ENCODE measurements around the gene EZR.
A peak's percentile ranks its signal among the peaks of the same experiment; 100 is the strongest.

EZR gene

GRCh38 chr6:158758941-158759479, 60.2 kb downstream of the EZR start:
- DNase-seq (ENCODE audit: low spot score in 2 of 2) (no peak), ATAC-seq (peak; percentile 16)
- no peak overlapping the region for H3K4me3 Mint-ChIP-seq
- H3K4me1 Mint-ChIP-seq, result peaks cover 13% of the 10 kb centered on the region
- H3K36me3 Mint-ChIP-seq, result peaks cover 100% of the 10 kb centered on the region
- peak overlapping the region; percentile 88 for H3K27ac Mint-ChIP-seq
- H3K9me3 Mint-ChIP-seq, result no peaks in the 10 kb centered on the region

GRCh38 chr6:158758451-158758860, 60.7 kb downstream of the EZR start:
- Mint-ChIP-seq H3K4me3 (no peak overlapping the region), H3K4me1 (peaks cover 13% of the 10 kb centered on the region), H3K36me3 (peaks cover 100% of the 10 kb centered on the region), H3K9me3 (no peaks in the 10 kb centered on the region), H3K27ac (peak overlapping the region; percentile 88)
- ATAC-seq, result no peak
- no peak for DNase-seq (ENCODE audit: low spot score in 2 of 2)

GRCh38 chr6:158757753-158758090, 61.4 kb downstream of the EZR start:
- no peak overlapping the region for H3K4me3 Mint-ChIP-seq
- peaks cover 9% of the 10 kb centered on the region for H3K4me1 Mint-ChIP-seq
- ATAC-seq (no peak), DNase-seq (ENCODE audit: low spot score in 2 of 2) (no peak)
- peak overlapping the region; percentile 83 for H3K27ac Mint-ChIP-seq
- H3K36me3 Mint-ChIP-seq, result peaks cover 100% of the 10 kb centered on the region
- no peaks in the 10 kb centered on the region for H3K9me3 Mint-ChIP-seq

GRCh38 chr6:158756977-158757752, 62.0 kb downstream of the EZR start:
- H3K4me1 Mint-ChIP-seq, result peaks cover 6% of the 10 kb centered on the region
- ATAC-seq, result no peak

GRCh38 chr6:158756126-158756525, 63.0 kb downstream of the EZR start:
- Mint-ChIP-seq H3K4me1 (no peaks in the 10 kb centered on the region), H3K4me3 (no peak overlapping the region), H3K27ac (peak overlapping the region; percentile 74), H3K9me3 (no peaks in the 10 kb centered on the region), H3K36me3 (peaks cover 100% of the 10 kb centered on the region)
- DNase-seq (ENCODE audit: low spot score in 2 of 2) (no peak), ATAC-seq (no peak)

More at GRCh38 chr6:158756977-158757752, 62.0 kb downstream of the EZR start:
- DNase-seq (ENCODE audit: low spot score in 2 of 2), result no peak
- Mint-ChIP-seq H3K27ac (peak overlapping the region; percentile 83), H3K4me3 (no peak overlapping the region), H3K9me3 (no peaks in the 10 kb centered on the region), H3K36me3 (peaks cover 100% of the 10 kb centered on the region)

GRCh38 chr6:158755636-158756035, 63.5 kb downstream of the EZR start:
- DNase-seq (ENCODE audit: low spot score in 2 of 2), result no peak
- Mint-ChIP-seq H3K9me3 (no peaks in the 10 kb centered on the region), H3K4me1 (no peaks in the 10 kb centered on the region), H3K4me3 (no peak overlapping the region), H3K27ac (peak overlapping the region; percentile 74), H3K36me3 (peaks cover 100% of the 10 kb centered on the region)
- no peak for ATAC-seq

GRCh38 chr6:158754738-158755137, 64.4 kb downstream of the EZR start:
- Mint-ChIP-seq H3K36me3 (peaks cover 100% of the 10 kb centered on the region), H3K4me1 (no peaks in the 10 kb centered on the region), H3K9me3 (no peaks in the 10 kb centered on the region)

GRCh38 chr6:158753811-158754210, 65.4 kb downstream of the EZR start:
- Mint-ChIP-seq H3K4me1 (no peaks in the 10 kb centered on the region), H3K36me3 (peaks cover 100% of the 10 kb centered on the region), H3K4me3 (no peak overlapping the region), H3K27ac (no peak overlapping the region), H3K9me3 (no peaks in the 10 kb centered on the region)
- ATAC-seq, result no peak
- DNase-seq (ENCODE audit: low spot score in 2 of 2), result no peak

More at GRCh38 chr6:158754738-158755137, 64.4 kb downstream of the EZR start:
- DNase-seq (ENCODE audit: low spot score in 2 of 2), result no peak
- ATAC-seq, result no peak
- Mint-ChIP-seq H3K4me3 (no peak overlapping the region), H3K27ac (peak overlapping the region; percentile 74)

GRCh38 chr6:158752613-158753012, 66.6 kb downstream of the EZR start:
- Mint-ChIP-seq H3K4me1 (no peaks in the 10 kb centered on the region), H3K9me3 (no peaks in the 10 kb centered on the region), H3K27ac (no peak overlapping the region), H3K36me3 (peaks cover 100% of the 10 kb centered on the region), H3K4me3 (no peak overlapping the region)
- ATAC-seq (no peak), DNase-seq (ENCODE audit: low spot score in 2 of 2) (no peak)

- Mint-ChIP-seq H3K4me3 (no peak overlapping the region), H3K9me3 (no peaks in the 10 kb centered on the region), H3K27ac (no peak overlapping the region), H3K36me3 (peaks cover 100% of the 10 kb centered on the region), H3K4me1 (no peaks in the 10 kb centered on the region)
- ATAC-seq, result no peak
- DNase-seq (ENCODE audit: low spot score in 2 of 2), result no peak
These were observed 67.2 kb downstream of the EZR start for GRCh38 chr6:158751921-158752320.

- H3K9me3 Mint-ChIP-seq, result no peaks in the 10 kb centered on the region
- H3K27ac Mint-ChIP-seq, result no peak overlapping the region
- no peaks in the 10 kb centered on the region for H3K4me1 Mint-ChIP-seq
- no peak for ATAC-seq
- peaks cover 100% of the 10 kb centered on the region for H3K36me3 Mint-ChIP-seq
- DNase-seq (ENCODE audit: low spot score in 2 of 2), result no peak
- H3K4me3 Mint-ChIP-seq, result no peak overlapping the region
These were observed 67.9 kb downstream of the EZR start for GRCh38 chr6:158751224-158751623.

- Mint-ChIP-seq H3K36me3 (peaks cover 100% of the 10 kb centered on the region), H3K27ac (no peak overlapping the region), H3K4me3 (no peak overlapping the region), H3K4me1 (no peaks in the 10 kb centered on the region), H3K9me3 (no peaks in the 10 kb centered on the region)
- no peak for DNase-seq (ENCODE audit: low spot score in 2 of 2)
- ATAC-seq, result no peak
These were observed 74.2 kb downstream of the EZR start for GRCh38 chr6:158744986-158745430.

- Mint-ChIP-seq H3K36me3 (peaks cover 100% of the 10 kb centered on the region), H3K9me3 (peaks cover 9% of the 10 kb centered on the region), H3K27ac (peak overlapping the region; percentile 69), H3K4me3 (no peak overlapping the region), H3K4me1 (peaks cover 10% of the 10 kb centered on the region)
- ATAC-seq (no peak), DNase-seq (ENCODE audit: low spot score in 2 of 2) (no peak)
These were observed 76.0 kb downstream of the EZR start for GRCh38 chr6:158743033-158743651.

GRCh38 chr6:158739673-158740072, 79.5 kb downstream of the EZR start:
- Mint-ChIP-seq H3K27ac (peak overlapping the region; percentile 1), H3K4me1 (peaks cover 25% of the 10 kb centered on the region), H3K4me3 (no peak overlapping the region), H3K9me3 (peaks cover 10% of the 10 kb centered on the region), H3K36me3 (peaks cover 100% of the 10 kb centered on the region)
- no peak for ATAC-seq
- DNase-seq (ENCODE audit: low spot score in 2 of 2), result no peak

- Mint-ChIP-seq H3K27ac (peak overlapping the region; percentile 56), H3K4me3 (no peak overlapping the region), H3K9me3 (peaks cover 10% of the 10 kb centered on the region), H3K4me1 (peaks cover 31% of the 10 kb centered on the region), H3K36me3 (peaks cover 100% of the 10 kb centered on the region)
- DNase-seq (ENCODE audit: low spot score in 2 of 2) (no peak), ATAC-seq (peak; percentile 63)
These were observed 81.2 kb downstream of the EZR start for GRCh38 chr6:158737710-158738615.

Measured in stimulated activated effector memory CD8-positive, alpha-beta T cell treated with anti-CD3 and anti-CD28 coated beads, Interleukin-12 subunit alpha, Interleukin-12 subunit beta, amount 100 ng/mL, for 72 hours (primary cell).